NCI-H1417 (cell line): ENCODE results near the gene DUS3L.
"Not testable (repeated sequence)": the region's sequence is repeated elsewhere in the genome, so short reads cannot be mapped to it uniquely, and the experiment has no call there.

Experiments
- DNase-seq, 3 experiments: peaks; one replicate each; lab custom pipeline; 2025; lab: John Stamatoyannopoulos, UW

DUS3L gene

DNA sequence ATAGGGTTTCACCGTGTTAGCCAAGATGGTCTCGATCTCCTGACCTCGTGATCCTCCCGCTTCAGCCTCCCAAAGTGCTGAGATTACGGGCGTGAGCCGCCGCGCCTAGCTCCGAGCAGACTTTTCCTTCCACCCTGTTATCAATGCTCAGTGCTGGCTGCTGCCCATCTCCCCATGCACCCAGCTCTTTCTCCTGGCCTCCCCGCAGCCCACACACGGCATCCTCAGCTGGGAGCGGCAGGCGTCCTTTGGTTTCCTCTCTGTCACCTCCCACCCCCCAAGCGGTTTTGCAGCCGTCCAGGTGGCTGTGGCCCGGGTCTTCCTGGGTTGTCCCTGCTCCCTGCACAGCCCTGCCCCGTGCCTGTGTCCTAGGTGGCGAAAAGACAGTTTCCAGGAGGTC lies 18.5 kb downstream of the DUS3L start:
- DNase-seq, result no peak

DNA sequence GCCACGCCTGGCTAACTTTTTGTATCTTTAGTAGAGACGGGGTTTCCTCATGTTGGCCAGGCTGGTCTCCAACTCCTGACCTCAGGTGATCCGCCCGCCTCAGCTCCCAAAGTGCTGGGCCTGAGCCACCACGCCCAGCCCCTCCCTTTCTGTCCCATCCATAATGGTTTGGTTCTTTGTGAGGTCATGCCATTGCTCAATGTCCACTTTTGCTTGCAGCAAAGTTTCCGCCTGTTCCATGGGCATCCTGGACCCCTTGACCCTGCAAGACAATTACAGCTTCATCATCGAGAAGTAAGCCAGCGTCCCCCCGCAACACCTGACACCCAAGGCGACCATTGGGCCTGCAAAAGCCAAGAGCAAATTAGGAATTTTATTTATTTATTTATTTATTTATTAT lies 23.0 kb downstream of the DUS3L start:
- DNase-seq, result no peak

GRCh38 chr19:5765220-5765619 lies 25.7 kb downstream of the DUS3L start:
- no peak for DNase-seq

DNA sequence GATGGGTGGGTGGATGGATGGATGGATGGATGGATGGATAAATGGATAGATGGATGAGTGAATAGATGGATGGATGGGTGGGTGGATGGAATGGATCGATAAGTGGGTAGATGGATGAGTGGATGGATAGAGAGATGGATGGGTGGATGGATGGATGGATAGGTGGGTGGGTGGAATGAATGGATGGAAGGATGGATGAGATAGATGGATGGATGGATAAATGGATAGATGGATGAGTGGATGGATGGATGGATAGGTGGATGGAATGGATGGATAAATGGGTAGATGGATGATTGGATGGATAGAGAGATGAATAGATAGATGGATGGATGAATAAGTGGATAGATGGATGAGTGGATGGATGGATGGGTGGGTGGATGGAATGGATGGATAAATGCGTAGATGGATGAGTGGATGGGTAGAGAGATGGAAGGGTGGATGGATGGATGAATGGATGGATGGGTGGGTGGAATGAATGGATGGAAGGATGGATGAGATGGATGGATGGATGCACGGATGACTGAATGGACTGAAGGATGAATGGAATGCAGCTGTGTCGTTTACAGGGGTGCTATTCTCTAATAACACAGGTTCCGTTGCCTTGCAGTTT lies 28.2 kb downstream of the DUS3L start:
- no peak for DNase-seq

GRCh38 chr19:5753743-5754142 lies 37.2 kb downstream of the DUS3L start:
- no peak for DNase-seq

GRCh38 chr19:5751709-5752108 lies 39.3 kb downstream of the DUS3L start:
- DNase-seq, result no peak

GRCh38 chr19:5749505-5749904 lies 41.5 kb downstream of the DUS3L start:
- no peak for DNase-seq

GRCh38 chr19:5748920-5749319 lies 42.0 kb downstream of the DUS3L start:
- DNase-seq, result peak in 2 of 3 experiments; percentile 30 to 79

- DNase-seq, result not testable (repeated sequence)
Measured at GRCh38 chr19:5744999-5745398, 46.0 kb downstream of the DUS3L start.

GRCh38 chr19:5743630-5744029 lies 47.3 kb downstream of the DUS3L start:
- DNase-seq, result no peak

DNA sequence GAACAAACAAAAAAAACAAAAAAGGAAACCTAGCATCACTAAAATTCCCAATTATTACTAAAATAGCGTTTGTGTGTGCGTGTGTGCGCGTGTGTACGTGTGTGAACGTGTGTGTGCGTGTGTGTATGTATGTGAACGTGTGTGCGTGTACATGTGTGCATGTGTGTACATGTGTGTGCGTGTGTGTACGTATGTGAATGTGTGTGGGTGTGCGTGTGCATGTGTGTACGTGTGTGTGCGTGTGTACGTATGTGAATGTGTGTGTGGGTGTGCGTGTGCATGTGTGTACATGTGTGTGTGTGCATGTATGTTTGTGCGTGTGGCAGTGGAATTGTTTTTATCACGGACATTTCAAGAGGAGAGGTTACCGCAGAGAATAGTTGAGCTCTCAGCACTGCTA lies 48.9 kb downstream of the DUS3L start:
- DNase-seq, result no peak

DNA sequence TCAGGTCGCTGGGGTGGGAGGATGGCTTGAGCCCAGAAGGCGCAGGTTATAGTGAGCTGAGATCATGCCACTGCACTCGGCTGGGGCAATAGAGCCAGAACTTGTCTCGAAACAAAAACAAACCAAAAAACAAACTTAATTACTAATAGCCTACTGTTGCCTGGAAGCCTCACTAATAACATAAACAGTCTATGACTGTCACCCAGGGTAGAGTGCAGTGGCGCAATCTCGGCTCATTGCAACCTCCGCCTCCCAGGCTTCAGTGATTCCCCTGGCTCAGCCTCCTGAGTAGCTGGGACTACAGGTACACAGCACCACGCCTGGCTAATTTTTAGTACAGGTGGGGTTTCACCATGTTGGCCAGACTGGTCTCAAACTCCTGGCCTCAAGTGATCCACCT lies 52.5 kb downstream of the DUS3L start:
- no peak for DNase-seq
